Parathyroid adenoma (tissue), 2 donors: ENCODE measurements around the gene IRF3.

ENCODE experiments used
- H2AFZ ChIP-seq: fragments of 300-600 bp; sonication (generic); one replicate; pipeline ENCODE4 v1.7.0; 2017; ENCODE audit warnings: antibody characterized with exemption, mild to moderate bottlenecking
- H3K27ac ChIP-seq: fragments of 300-600 bp; sonication (generic); one replicate; pipeline ENCODE4 v1.7.0; 2017
- H3K27me3 ChIP-seq: fragments of 300-600 bp; sonication (generic); one replicate; pipeline ENCODE4 v1.7.0; 2017; ENCODE audit warnings: low read length; ENCODE audit not compliant: control insufficient read depth, insufficient read depth
- H3K36me3 ChIP-seq: fragments of 300-600 bp; sonication (generic); one replicate; pipeline ENCODE4 v1.7.0; 2017; ENCODE audit warnings: low read length; ENCODE audit not compliant: control insufficient read depth, insufficient read depth
- H3K4me1 ChIP-seq: fragments of 300-600 bp; sonication (generic); one replicate; pipeline ENCODE4 v1.7.0; 2017; ENCODE audit warnings: control low read depth
- H3K4me2 ChIP-seq: fragments of 300-600 bp; sonication (generic); one replicate; pipeline ENCODE4 v1.7.0; 2017; ENCODE audit warnings: low read length
- H3K4me3 ChIP-seq: fragments of 300-600 bp; sonication (generic); one replicate; pipeline ENCODE4 v1.7.0; 2017; ENCODE audit warnings: low read depth, low read length
- H3K79me2 ChIP-seq: fragments of 300-600 bp; sonication (generic); one replicate; pipeline ENCODE4 v1.7.0; 2017; ENCODE audit warnings: control low read depth
- H3K9ac ChIP-seq: fragments of 300-600 bp; sonication (generic); one replicate; pipeline ENCODE4 v1.7.0; 2017; ENCODE audit warnings: mild to moderate bottlenecking
- H3K9me3 ChIP-seq: fragments of 300-600 bp; sonication (generic); one replicate; pipeline ENCODE4 v1.7.0; 2017; ENCODE audit warnings: low read length; ENCODE audit not compliant: control insufficient read depth
- CTCF ChIP-seq: fragments of 300-600 bp; sonication (generic); IDR thresholded peaks from one replicate; pipeline ENCODE4 v1.7.0; 2017; ENCODE audit warnings: antibody characterized with exemption, mild to moderate bottlenecking
- donor health status: primary hyperparathyroidism.

Gene IRF3

GRCh38 chr19:49631610-49632192 lies 34.0 kb downstream of the IRF3 start:
- Histone ChIP-seq H3K4me1 (peaks cover 6% of the 10 kb centered on the region), H3K9ac (no peak overlapping the region), H3K27me3 (no peaks in the 10 kb centered on the region), H3K4me2 (no peak overlapping the region), H3K4me3 (no peak overlapping the region), H3K79me2 (no peaks in the 10 kb centered on the region), H3K27ac (peak overlapping the region; percentile 25), H2AFZ (no peak overlapping the region), H3K9me3 (no peaks in the 10 kb centered on the region), H3K36me3 (no peaks in the 10 kb centered on the region)
- TF ChIP-seq CTCF = no peak

DNA sequence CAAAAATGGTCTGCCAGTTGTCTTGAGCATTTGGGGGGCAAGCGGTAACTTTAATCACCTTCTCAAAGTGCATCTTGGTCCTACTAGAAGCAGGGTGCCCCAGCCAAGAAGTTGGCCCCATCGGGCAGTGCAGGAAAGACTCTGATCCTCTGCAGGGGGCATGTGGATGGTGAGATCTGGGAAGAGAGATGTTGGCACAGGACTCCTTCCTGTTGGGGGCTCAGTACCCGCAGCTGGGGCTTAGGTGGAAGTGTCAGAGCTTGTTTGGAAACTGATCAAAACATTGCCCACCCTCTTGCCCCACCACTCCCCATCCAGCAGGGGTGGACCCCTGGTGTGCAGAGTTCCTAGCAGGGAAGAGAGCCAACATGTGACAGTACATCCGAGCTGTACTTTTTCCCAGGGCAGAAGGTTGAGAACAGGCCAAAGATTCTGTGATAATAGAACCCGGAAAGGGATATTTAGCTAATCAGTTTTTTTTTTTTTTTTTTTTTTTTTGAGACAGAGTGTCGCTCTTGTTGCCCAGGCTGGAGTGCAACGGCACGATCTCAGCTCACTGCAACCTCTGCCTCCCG lies 34.6 kb downstream of the IRF3 start:
- TF ChIP-seq CTCF = no peak
- H3K9ac ChIP-seq = no peak overlapping the region

GRCh38 chr19:49629659-49630058 lies 36.0 kb downstream of the IRF3 start:
- H3K4me3 ChIP-seq = no peak overlapping the region
- no peaks in the 10 kb centered on the region for H3K9me3 ChIP-seq
- peaks cover 6% of the 10 kb centered on the region for H3K4me1 ChIP-seq
- no peaks in the 10 kb centered on the region for H3K27me3 ChIP-seq
- no peaks in the 10 kb centered on the region for H3K79me2 ChIP-seq
- H3K4me2 ChIP-seq = no peak overlapping the region
- no peak overlapping the region for H3K9ac ChIP-seq
- no peak overlapping the region for H2AFZ ChIP-seq
- no peak overlapping the region for H3K27ac ChIP-seq
- no peaks in the 10 kb centered on the region for H3K36me3 ChIP-seq
- TF ChIP-seq CTCF = no peak

More for the DNA sequence above, 34.6 kb downstream of the IRF3 start:
- Histone ChIP-seq H3K27me3 (no peaks in the 10 kb centered on the region), H3K79me2 (no peaks in the 10 kb centered on the region), H3K4me1 (peaks cover 6% of the 10 kb centered on the region), H3K9me3 (no peaks in the 10 kb centered on the region), H3K36me3 (no peaks in the 10 kb centered on the region), H3K4me2 (no peak overlapping the region), H3K4me3 (no peak overlapping the region), H2AFZ (no peak overlapping the region), H3K27ac (no peak overlapping the region)

DNA sequence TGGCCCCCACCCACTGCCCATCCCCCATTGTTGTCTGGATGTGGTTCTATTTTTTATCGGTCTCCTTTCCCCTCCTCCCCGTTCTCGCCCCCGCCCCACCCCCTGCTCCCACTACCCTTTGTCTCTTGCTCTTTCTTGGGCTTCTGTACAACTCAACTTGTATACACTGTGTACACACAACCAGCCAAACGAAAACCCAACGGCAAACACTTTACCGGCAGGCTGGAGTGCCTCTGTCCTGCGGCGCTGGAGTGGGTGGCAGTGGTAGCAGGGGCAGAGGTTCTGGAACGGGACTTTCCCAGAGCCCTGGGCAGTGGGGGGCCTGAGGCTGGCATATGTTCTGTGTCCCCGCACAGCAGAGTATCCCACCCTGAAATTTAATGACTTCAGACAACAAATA lies 39.4 kb downstream of the IRF3 start:
- TF ChIP-seq CTCF = no peak
- no peak overlapping the region for H3K4me3 ChIP-seq
- H3K36me3 ChIP-seq = no peaks in the 10 kb centered on the region
- no peak overlapping the region for H3K9ac ChIP-seq
- no peak overlapping the region for H3K4me2 ChIP-seq
- H3K4me1 ChIP-seq = peaks cover 6% of the 10 kb centered on the region
- H3K9me3 ChIP-seq = no peaks in the 10 kb centered on the region
- H3K79me2 ChIP-seq = peaks cover 4% of the 10 kb centered on the region
- H3K27me3 ChIP-seq = no peaks in the 10 kb centered on the region
- H2AFZ ChIP-seq = no peak overlapping the region
- H3K27ac ChIP-seq = no peak overlapping the region
